ENCODE measurements around the gene KRT73.

The KRT73 gene

GRCh38 chr12:52591521-52591920 is 26.8 kb downstream of the KRT73 start:
- no peak for TF ChIP-seq TAF1 (IDR thresholded peaks at IDR 0.05; ENCODE audit: low read depth)
- TF ChIP-seq RAD21 (IDR thresholded peaks at IDR 0.05; ENCODE audit: low read depth): no peak

- no peak for TF ChIP-seq ZBTB7A (IDR thresholded peaks at IDR 0.05; ENCODE audit: low read depth)
- TF ChIP-seq RAD21 (IDR thresholded peaks at IDR 0.05; ENCODE audit: low read depth): no peak
- no peak for TF ChIP-seq MAX (IDR thresholded peaks at IDR 0.05)
- no peak for TF ChIP-seq USF1 (IDR thresholded peaks at IDR 0.05)
- no peak for TF ChIP-seq TEAD4 (IDR thresholded peaks at IDR 0.05)
- no peak for TF ChIP-seq EGR1 (IDR thresholded peaks at IDR 0.05)
- TF ChIP-seq TAF1 (IDR thresholded peaks at IDR 0.05; ENCODE audit: low read depth): no peak
These were observed 28.3 kb downstream of the KRT73 start for GRCh38 chr12:52590021-52590420.

- TF ChIP-seq YY1 (IDR thresholded peaks at IDR 0.05; ENCODE audit: low read depth) (no peak), REST (IDR thresholded peaks at IDR 0.05; ENCODE audit: low read depth) (no peak), CEBPB (IDR thresholded peaks at IDR 0.05) (no peak), MAX (IDR thresholded peaks at IDR 0.05) (no peak), ZBTB7A (IDR thresholded peaks at IDR 0.05; ENCODE audit: low read depth) (no peak), EP300 (IDR thresholded peaks at IDR 0.05; ENCODE audit: borderline replicate concordance) (no peak), EGR1 (IDR thresholded peaks at IDR 0.05) (no peak), USF1 (IDR thresholded peaks at IDR 0.05) (no peak), CREB1 (IDR thresholded peaks at IDR 0.05; ENCODE audit: low read depth) (no peak), TCF12 (IDR thresholded peaks at IDR 0.05; ENCODE audit: low read depth) (no peak)
These were observed 30.8 kb downstream of the KRT73 start for GRCh38 chr12:52587563-52587962.

- TF ChIP-seq RAD21 (IDR thresholded peaks at IDR 0.05; ENCODE audit: low read depth) (peak; percentile 38), TEAD4 (IDR thresholded peaks at IDR 0.05) (no peak)
These were observed 32.4 kb downstream of the KRT73 start for GRCh38 chr12:52585946-52586345.

GRCh38 chr12:52585066-52585465 is 33.3 kb downstream of the KRT73 start:
- TF ChIP-seq TCF12 (IDR thresholded peaks at IDR 0.05; ENCODE audit: low read depth): no peak
- no peak for TF ChIP-seq EP300 (IDR thresholded peaks at IDR 0.05; ENCODE audit: borderline replicate concordance)
- no peak for TF ChIP-seq EGR1 (IDR thresholded peaks at IDR 0.05)
- no peak for TF ChIP-seq TEAD4 (IDR thresholded peaks at IDR 0.05)
- no peak for TF ChIP-seq NFIC (IDR thresholded peaks at IDR 0.05)
- TF ChIP-seq CEBPB (IDR thresholded peaks at IDR 0.05): no peak

- TF ChIP-seq RAD21 (IDR thresholded peaks at IDR 0.05; ENCODE audit: low read depth) (no peak), USF1 (IDR thresholded peaks at IDR 0.05) (no peak), CEBPB (IDR thresholded peaks at IDR 0.05) (no peak), EP300 (IDR thresholded peaks at IDR 0.05; ENCODE audit: borderline replicate concordance) (no peak), TCF12 (IDR thresholded peaks at IDR 0.05; ENCODE audit: low read depth) (no peak), TEAD4 (IDR thresholded peaks at IDR 0.05) (no peak), CREB1 (IDR thresholded peaks at IDR 0.05; ENCODE audit: low read depth) (no peak), REST (IDR thresholded peaks at IDR 0.05; ENCODE audit: low read depth) (no peak), FOXM1 (IDR thresholded peaks at IDR 0.05; ENCODE audit: borderline replicate concordance, low read depth) (no peak), EGR1 (IDR thresholded peaks at IDR 0.05) (no peak), ZBTB7A (IDR thresholded peaks at IDR 0.05; ENCODE audit: low read depth) (no peak), MAX (IDR thresholded peaks at IDR 0.05) (no peak), NFIC (IDR thresholded peaks at IDR 0.05) (no peak), TAF1 (IDR thresholded peaks at IDR 0.05; ENCODE audit: low read depth) (no peak), YY1 (IDR thresholded peaks at IDR 0.05; ENCODE audit: low read depth) (no peak)
These were observed 34.1 kb downstream of the KRT73 start for GRCh38 chr12:52584156-52584682.

Measured in Ishikawa (cell line).